ENCODE results near the gene CEACAM19. TPM values are rescaled to one million over a fixed set of nuclear protein-coding genes. Genes with fewer than 3 reads are reported as not detected.

The CEACAM19 gene
- total RNA-seq, 1 donor, result 1.3 TPM

DNA sequence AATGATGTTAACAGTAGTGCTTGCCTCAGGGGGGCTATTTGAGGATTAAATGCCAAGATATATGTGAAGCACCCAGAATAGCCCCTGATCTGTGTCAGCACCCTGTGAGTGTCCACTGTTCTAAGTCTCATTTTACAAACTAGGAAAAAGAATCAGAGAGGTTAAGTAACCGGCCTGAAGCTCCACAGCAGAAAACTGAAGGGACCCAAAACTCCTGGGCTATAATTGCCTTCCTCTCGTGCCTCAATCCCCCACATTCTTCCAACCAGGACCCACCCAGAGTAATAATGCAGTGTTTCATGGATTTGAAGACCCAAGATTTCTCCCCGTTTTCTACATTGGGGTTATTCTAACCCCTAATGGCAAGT lies 25.2 kb upstream of the CEACAM19 start:
- TF ChIP-seq, protein P1, sequence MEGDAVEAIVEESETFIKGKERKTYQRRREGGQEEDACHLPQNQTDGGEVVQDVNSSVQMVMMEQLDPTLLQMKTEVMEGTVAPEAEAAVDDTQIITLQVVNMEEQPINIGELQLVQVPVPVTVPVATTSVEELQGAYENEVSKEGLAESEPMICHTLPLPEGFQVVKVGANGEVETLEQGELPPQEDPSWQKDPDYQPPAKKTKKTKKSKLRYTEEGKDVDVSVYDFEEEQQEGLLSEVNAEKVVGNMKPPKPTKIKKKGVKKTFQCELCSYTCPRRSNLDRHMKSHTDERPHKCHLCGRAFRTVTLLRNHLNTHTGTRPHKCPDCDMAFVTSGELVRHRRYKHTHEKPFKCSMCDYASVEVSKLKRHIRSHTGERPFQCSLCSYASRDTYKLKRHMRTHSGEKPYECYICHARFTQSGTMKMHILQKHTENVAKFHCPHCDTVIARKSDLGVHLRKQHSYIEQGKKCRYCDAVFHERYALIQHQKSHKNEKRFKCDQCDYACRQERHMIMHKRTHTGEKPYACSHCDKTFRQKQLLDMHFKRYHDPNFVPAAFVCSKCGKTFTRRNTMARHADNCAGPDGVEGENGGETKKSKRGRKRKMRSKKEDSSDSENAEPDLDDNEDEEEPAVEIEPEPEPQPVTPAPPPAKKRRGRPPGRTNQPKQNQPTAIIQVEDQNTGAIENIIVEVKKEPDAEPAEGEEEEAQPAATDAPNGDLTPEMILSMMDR (IDR thresholded peaks at IDR 0.05; ENCODE audit: insufficient read depth, low read length), result no peak
- peak overlapping the region; percentile 31 for H3K4me3 ChIP-seq (ENCODE audit: low read depth, low read length)
- DNase-seq (ENCODE audit: low read depth), result no peak

DNA sequence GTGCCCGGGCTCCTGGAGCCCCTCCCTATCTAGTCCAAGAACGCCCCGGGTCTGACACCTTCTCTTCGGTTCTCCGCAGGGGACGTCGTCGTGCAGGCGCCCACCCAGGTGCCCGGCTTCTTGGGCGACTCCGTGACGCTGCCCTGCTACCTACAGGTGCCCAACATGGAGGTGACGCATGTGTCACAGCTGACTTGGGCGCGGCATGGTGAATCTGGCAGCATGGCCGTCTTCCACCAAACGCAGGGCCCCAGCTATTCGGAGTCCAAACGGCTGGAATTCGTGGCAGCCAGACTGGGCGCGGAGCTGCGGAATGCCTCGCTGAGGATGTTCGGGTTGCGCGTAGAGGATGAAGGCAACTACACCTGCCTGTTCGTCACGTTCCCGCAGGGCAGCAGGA lies 24.1 kb upstream of the CEACAM19 start:
- H3K4me3 ChIP-seq (ENCODE audit: low read depth, low read length), result no peak overlapping the region
- TF ChIP-seq, protein P1 (IDR thresholded peaks at IDR 0.05; ENCODE audit: insufficient read depth, low read length), result no peak
- DNase-seq (ENCODE audit: low read depth), result no peak

DNA sequence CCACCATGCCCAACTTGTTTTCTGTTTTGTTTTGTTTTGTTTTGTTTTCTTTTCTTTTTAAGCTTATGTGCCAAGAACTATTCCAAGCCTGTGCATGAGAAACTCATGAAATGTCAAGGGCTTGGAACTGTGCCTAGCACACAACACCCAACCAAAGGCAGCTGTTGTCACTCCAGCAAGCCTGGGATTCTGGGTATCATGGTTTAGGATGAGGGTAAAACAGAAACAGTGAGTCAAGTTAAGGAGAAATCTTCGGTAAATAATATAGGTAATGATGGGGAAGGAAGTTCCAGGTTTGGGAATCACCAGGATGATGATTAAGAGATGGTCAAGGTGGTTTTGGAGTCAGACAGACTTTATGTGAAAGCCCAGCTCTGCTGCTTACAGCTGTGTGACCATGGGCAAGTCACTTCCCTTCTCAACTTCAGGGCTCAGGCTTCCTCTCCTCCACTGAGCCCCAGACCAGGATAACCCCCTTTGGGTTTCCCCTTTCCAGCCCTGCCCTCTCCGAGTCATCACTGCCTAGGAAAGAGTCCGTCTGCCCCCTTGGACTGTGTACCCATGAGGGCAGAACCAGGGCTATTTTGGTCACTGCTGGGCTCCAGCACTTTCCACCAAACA lies 22.5 kb upstream of the CEACAM19 start:
- TF ChIP-seq, protein P1 (IDR thresholded peaks at IDR 0.05; ENCODE audit: insufficient read depth, low read length), result no peak
- H3K4me3 ChIP-seq (ENCODE audit: low read depth, low read length), result no peak overlapping the region
- DNase-seq (ENCODE audit: low read depth), result peak; percentile 80

DNA sequence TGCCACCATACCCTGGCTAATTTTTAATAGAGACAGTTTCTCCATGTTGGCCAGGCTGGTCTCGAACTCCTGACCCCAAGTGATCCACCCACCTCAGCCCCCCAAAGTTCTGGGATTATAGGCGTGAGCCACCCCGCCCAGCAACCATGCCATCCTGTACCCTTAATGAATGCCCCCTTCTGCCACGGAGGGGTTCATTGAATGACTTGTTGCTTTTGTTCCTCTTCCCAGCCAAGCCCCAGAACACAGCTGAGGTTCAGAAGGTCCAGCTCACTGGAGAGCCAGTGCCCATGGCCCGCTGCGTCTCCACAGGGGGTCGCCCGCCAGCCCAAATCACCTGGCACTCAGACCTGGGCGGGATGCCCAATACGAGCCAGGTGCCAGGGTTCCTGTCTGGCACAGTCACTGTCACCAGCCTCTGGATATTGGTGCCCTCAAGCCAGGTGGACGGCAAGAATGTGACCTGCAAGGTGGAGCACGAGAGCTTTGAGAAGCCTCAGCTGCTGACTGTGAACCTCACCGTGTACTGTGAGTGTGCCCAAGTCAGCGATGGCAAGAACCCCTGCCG lies 21.6 kb upstream of the CEACAM19 start:
- TF ChIP-seq, protein P1 (IDR thresholded peaks at IDR 0.05; ENCODE audit: insufficient read depth, low read length), result no peak
- DNase-seq (ENCODE audit: low read depth), result no peak
- no peak overlapping the region for H3K4me3 ChIP-seq (ENCODE audit: low read depth, low read length)

DNA sequence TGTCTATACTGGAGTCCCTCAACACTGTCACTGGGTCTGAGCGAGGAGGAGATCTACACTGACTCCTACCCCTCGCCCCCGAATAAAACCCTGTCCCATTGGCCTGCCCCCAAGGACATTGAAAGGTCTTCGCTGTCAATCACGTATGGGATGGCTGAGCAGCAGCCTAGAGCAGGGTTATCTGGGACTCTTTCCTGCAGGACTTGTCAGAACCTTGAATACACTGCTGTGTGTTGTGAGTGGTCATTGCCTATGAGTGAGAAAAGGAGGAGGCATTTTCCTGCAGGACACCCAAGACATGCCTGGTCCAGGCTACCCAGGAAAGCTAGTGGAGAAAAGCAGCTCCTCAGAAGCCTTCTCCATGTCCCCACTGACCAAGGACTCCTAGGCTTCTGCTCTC lies 17.9 kb upstream of the CEACAM19 start:
- DNase-seq (ENCODE audit: low read depth), result no peak
- TF ChIP-seq, protein P1 (IDR thresholded peaks at IDR 0.05; ENCODE audit: insufficient read depth, low read length), result no peak
- H3K4me3 ChIP-seq (ENCODE audit: low read depth, low read length), result no peak overlapping the region

DNA sequence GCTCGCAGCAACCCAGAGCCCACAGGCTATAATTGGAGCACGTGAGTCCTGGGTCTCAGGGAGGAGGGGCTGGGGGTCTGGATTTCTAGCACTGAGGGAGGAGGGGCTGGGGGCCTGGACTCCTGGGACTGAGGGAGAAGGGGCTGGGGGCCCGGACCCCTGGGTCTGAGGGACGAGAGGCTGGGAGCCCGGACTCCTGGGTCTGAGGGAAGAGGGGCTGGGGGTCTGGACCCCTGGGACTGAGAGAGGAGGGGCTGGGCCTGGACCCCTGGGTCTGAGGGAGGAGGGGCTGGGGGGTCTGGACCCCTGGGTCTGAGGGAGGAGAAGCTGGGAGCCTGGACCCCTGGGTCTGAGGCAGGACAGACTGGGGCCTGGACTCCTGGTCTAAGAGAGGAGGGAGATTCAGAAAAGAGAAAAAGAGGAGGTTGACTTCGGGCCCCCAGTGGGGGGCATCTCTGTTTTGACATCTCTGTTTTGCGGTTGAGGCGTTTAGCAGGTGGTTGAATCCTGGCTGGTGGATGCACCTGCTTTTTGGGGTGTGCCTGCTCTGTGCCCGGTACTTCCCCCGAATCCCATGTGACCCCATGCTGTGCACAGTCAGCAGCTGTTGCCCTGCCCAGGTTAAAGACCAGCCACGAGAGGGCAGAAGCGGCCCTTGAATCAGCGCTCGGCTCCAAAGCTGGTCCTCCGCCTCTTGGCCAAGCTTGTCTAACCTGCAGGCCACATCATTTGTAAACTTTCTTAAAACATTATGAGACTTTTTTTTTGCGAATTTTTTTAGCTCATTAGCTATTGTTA lies 17.1 kb upstream of the CEACAM19 start:
- TF ChIP-seq, protein P1 (IDR thresholded peaks at IDR 0.05; ENCODE audit: insufficient read depth, low read length), result peak; percentile 61
- H3K4me3 ChIP-seq (ENCODE audit: low read depth, low read length), result no peak overlapping the region
- DNase-seq (ENCODE audit: low read depth), result peak; percentile 57
